GM12878 (cell line): ENCODE data around the gene FGGY. TPM values are rescaled to one million over a fixed set of nuclear protein-coding genes. Genes with fewer than 3 reads are reported as not detected.

Experiments
- ATAC-seq: fragments of 200-7000 bp; cut with Tn5 transposase; 3 replicates; pipeline ENCODE4 v1.9.1; 2020; ENCODE audit warnings: mild to moderate bottlenecking, moderate library complexity
- BruUV-seq: library from RNA; stranded (reverse); fragments of 400-500 nt; replicated peaks from 2 replicates; lab custom pipeline; 2021; lab: Mats Ljungman, UMichigan
- CTCF ChIA-PET: fragments of 300-600 bp; sonication (Branson Sonifier 250); formaldehyde crosslinking; extraction: SDS; loops from one replicate; lab custom pipeline; 2021; ENCODE audit warnings: inconsistent platforms; lab: Yijun Ruan, JAX
- POLR2A ChIA-PET: fragments of 350-600 bp; formaldehyde crosslinking; extraction: SDS; loops from one replicate; lab custom pipeline; 2021; ENCODE audit warnings: inconsistent platforms; lab: Charles Lee
- RAD21 ChIA-PET: fragments of 300-600 bp; sonication (Branson Sonifier 250); formaldehyde crosslinking; loops from one replicate; lab custom pipeline; 2023; ENCODE audit warnings: antibody characterized with exemption; ENCODE audit not compliant: unreplicated experiment; lab: Charles Lee
- SMC1A ChIA-PET: fragments of 300-600 bp; sonication (Branson Sonifier 250); formaldehyde crosslinking; loops from one replicate; lab custom pipeline; 2023; ENCODE audit not compliant: unreplicated experiment, uncharacterized antibody; lab: Charles Lee
- DNase-seq: peaks from one replicate; pipeline ENCODE4 v3.0.0-alpha.2; 2011; ENCODE audit warnings: low read depth, low spot score
- FAIRE-seq: peaks from 3 replicates; lab custom pipeline; 2011; peaks lifted over from hg19 to GRCh38; lab: Jason Lieb, UNC
- H2AFZ ChIP-seq: 2 replicates; pipeline ENCODE4 v1.6.0; 2011; ENCODE audit warnings: low read depth, low read length, control low read depth; ENCODE audit not compliant: control insufficient read depth
- H3K27ac ChIP-seq: 2 replicates; pipeline ENCODE4 v1.5.1; 2011; ENCODE audit warnings: control low read depth; ENCODE audit not compliant: control insufficient read depth, insufficient read depth
- H3K27me3 ChIP-seq, 2 experiments: replicated peaks in 1 of 2; 2 replicates each; pipeline versions ENCODE4 v1.6.0 to v1.6.1; 2011; ENCODE audit warnings: low read length in 1 of 2; ENCODE audit not compliant: control insufficient read depth in 2 of 2, insufficient read depth in 2 of 2
- H3K36me3 ChIP-seq, 2 experiments: 2 replicates each; pipeline ENCODE4 v1.5.1; 2011; ENCODE audit warnings: low read length in 1 of 2; ENCODE audit not compliant: control insufficient read depth in 2 of 2, insufficient read depth in 2 of 2
- H3K4me1 ChIP-seq: 2 replicates; pipeline ENCODE4 v1.6.1; 2011; ENCODE audit warnings: mild to moderate bottlenecking, low read length, moderate library complexity, mixed read lengths; ENCODE audit not compliant: control insufficient read depth, insufficient read depth
- H3K4me2 ChIP-seq: 2 replicates; pipeline ENCODE4 v1.6.0; 2011; ENCODE audit warnings: control low read depth; ENCODE audit not compliant: control insufficient read depth, insufficient read depth
- H3K4me3 ChIP-seq: fragments of 200-600 bp; sonication (generic); 2 replicates; pipeline ENCODE4 v1.5.1; 2016
- H3K79me2 ChIP-seq: 2 replicates; pipeline ENCODE4 v1.6.0; 2011; ENCODE audit warnings: low read length; ENCODE audit not compliant: control insufficient read depth, insufficient read depth
- H3K9ac ChIP-seq: 2 replicates; pipeline ENCODE4 v1.8.0; 2011; ENCODE audit warnings: low read length, control low read depth, mixed read lengths; ENCODE audit not compliant: control insufficient read depth, insufficient read depth
- H3K9me3 ChIP-seq: replicated peaks from 3 replicates; pipeline ENCODE4 v1.5.1; 2011; ENCODE audit warnings: mild to moderate bottlenecking, low read length; ENCODE audit not compliant: control insufficient read depth, insufficient read depth
- H4K20me1 ChIP-seq: 2 replicates; pipeline ENCODE4 v1.6.0; 2011; ENCODE audit not compliant: control insufficient read depth, insufficient read depth
- BRCA1 ChIP-seq: IDR thresholded peaks from 2 replicates; pipeline ENCODE4 v1.6.1; 2011; ENCODE audit warnings: low read depth, low read length, improper control_type of control experiment
- CEBPZ ChIP-seq: fragments of 150-350 bp; IDR thresholded peaks from 2 replicates; pipeline ENCODE4 v1.6.1; 2016; ENCODE audit warnings: low read depth, low read length
- CUX1 ChIP-seq: IDR thresholded peaks from 2 replicates; pipeline ENCODE4 v1.6.1; 2012; ENCODE audit warnings: improper control_type of control experiment, low read depth, low read length; ENCODE audit not compliant: insufficient replicate concordance
- IRF3 ChIP-seq: fragments of 450-650 bp; IDR thresholded peaks from 2 replicates; pipeline ENCODE4 v1.6.1; 2014; ENCODE audit warnings: mild to moderate bottlenecking
- RBBP5 ChIP-seq: fragments of 200-600 bp; sonication (generic); conservative IDR thresholded peaks from 2 replicates; pipeline ENCODE4 v1.6.1; 2016
- WGBS: methylation state at CpG from one replicate; pipeline ENCODE4 v1.1.6; 2016; ENCODE audit warnings: low lambda C conversion rate; ENCODE audit not compliant: insufficient replicate concordance, insufficient coverage; ENCODE audit errors: missing lambda C conversion rate; 5-methylcytosine and 5-hydroxymethylcytosine counted together
- in situ Hi-C: fragments of 300-500 bp; cut with MboI; formaldehyde crosslinking; loops from 9 replicates; pipeline ENCODE4 v1.14.3; 2018; ENCODE audit warnings: mixed read lengths
- intact Hi-C: fragments of 100-400 bp; cut with micrococcal nuclease; formaldehyde crosslinking; loops from one replicate; pipeline ENCODE4 v1.14.2; 2022; ENCODE audit not compliant: unreplicated experiment
- polyA plus RNA-seq, 11 experiments: library from polyadenylated mRNA; depleted of rRNA in 4 of 11; unstranded in 6 of 11; stranded (reverse) in 5 of 11; fragments of >200 nt; fragmentation: Nextera tagmentation in 4 of 11; fragmentation: Illumina TruSeq in 1 of 11; extraction: Ambion mirVana in 4 of 11; extraction: Trizol in 1 of 11; gene quantifications; 1 replicate in 1 of 11; 2 replicates in 10 of 11; pipeline versions ENCODE4 v1.2.1 to v1.2.3, GENCODE V29; 2011 to 2016; ENCODE audit warnings: inconsistent platforms in 2 of 11, missing spikeins in 2 of 11, low read depth in 1 of 11
- total RNA-seq, 4 experiments: library from RNA; depleted of rRNA in 3 of 4; stranded (reverse); fragments of >200 nt in 3 of 4; fragmentation: Illumina TruSeq in 1 of 4; extraction: Trizol in 1 of 4; gene quantifications; 2 replicates each; pipeline versions ENCODE4 v1.2.1 to v1.2.3, GENCODE V29; 2013 to 2021

The FGGY gene
- total and polyA plus RNA-seq, 10 of the 15 experiments (the other 5 are each of a cell fraction or from before 2014, with no cell fraction given): 6.2 to 11.9 (median 7.5) TPM

- no peak for DNase-seq
- no peaks in the 10 kb centered on the region for H3K79me2 ChIP-seq
- ChIA-PET RAD21 (no interaction called here), POLR2A (no interaction called here), SMC1A (interaction anchor here (1.1 kb wide), 1 partner anchor 9 kb away, joined by 3 read pairs; no protein-coding TSS in a partner anchor), CTCF (interaction anchor here (0.8 to 1.0 kb wide), 2 partner anchors 11 to 29 kb away, joined by 3 to 4 read pairs; no protein-coding TSS in a partner anchor)
- ATAC-seq: no peak
- H3K9me3 ChIP-seq: no peaks in the 10 kb centered on the region
- H3K4me2 ChIP-seq: no peak overlapping the region
- H3K4me1 ChIP-seq: no peaks in the 10 kb centered on the region; the same call in 1 of the 2 replicates
- no peak overlapping the region for H3K4me3 ChIP-seq
- no peak overlapping the region for H3K27ac ChIP-seq
- WGBS: 93% methylated on average over 9 of the region's 9 CpGs
- no peak for TF ChIP-seq IRF3
- TF ChIP-seq BRCA1: no peak
- TF ChIP-seq CUX1: no peak
- no peak for TF ChIP-seq CEBPZ
- no peak for TF ChIP-seq RBBP5
- no peak overlapping the region for H2AFZ ChIP-seq
- intact Hi-C loops (no loop called here), in situ Hi-C loops (no loop called here)
- no peak overlapping the region for H3K9ac ChIP-seq
- no peaks in the 10 kb centered on the region for H3K27me3 ChIP-seq
- no peaks in the 10 kb centered on the region for H4K20me1 ChIP-seq
- no peak for FAIRE-seq
- BruUV-seq: no TSS peak
- no peaks in the 10 kb centered on the region for H3K36me3 ChIP-seq
Observed at GRCh38 chr1:59669752-59670312, 372.9 kb downstream of the FGGY start.
